ENCODE measurements around the gene ADAMTS16.

The ADAMTS16 gene

DNA sequence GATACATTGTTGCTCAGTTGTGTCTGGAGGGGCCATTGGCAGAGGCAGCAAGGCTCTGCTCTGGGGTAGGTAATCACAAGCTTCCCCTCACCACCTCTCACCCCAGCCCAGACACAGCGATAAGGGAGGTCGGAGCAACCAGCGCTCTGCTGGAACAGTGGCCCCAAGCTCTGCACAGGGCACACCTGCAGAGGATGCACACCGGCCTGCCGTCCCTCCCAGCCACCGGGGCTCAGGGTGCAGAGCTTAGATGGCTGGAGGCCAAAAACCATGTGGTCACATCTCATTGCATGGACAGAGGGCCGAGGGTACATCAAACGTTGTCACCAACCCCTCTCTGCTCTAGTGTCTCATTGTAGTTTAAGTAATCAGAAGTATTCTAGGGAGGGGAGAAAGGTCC is 187.0 kb downstream of the ADAMTS16 start:
- peaks cover 10 to 34% of the 10 kb centered on the region in 2 experiments for H3K27me3 ChIP-seq (ENCODE audit: control insufficient read depth in 1 of 2, insufficient read depth in 1 of 2, low read length in 2 of 2)
- H3K36me3 ChIP-seq (ENCODE audit: control insufficient read depth in 1 of 2, insufficient read depth in 2 of 2, low read depth in 1 of 2, low read length in 2 of 2): no peaks in the 10 kb centered on the region
- peaks cover 21% of the 10 kb centered on the region for H3K4me1 ChIP-seq (ENCODE audit: control insufficient read depth, insufficient read depth, low read depth, low read length)

GRCh38 chr5:5330728-5331452 is 190.8 kb downstream of the ADAMTS16 start:
- no peak overlapping the region for H3K4me3 ChIP-seq (ENCODE audit: insufficient read depth in 1 of 2, low read depth in 1 of 2, low read length in 2 of 2)

More for the DNA sequence above, 187.0 kb downstream of the ADAMTS16 start:
- Histone ChIP-seq H2AFZ (ENCODE audit: low read depth, low read length) (no peak overlapping the region), H3K9ac (ENCODE audit: low read length) (no peak overlapping the region), H3K9me3 (ENCODE audit: control insufficient read depth, low read length) (no peaks in the 10 kb centered on the region), H3K4me3 (ENCODE audit: insufficient read depth in 1 of 2, low read depth in 1 of 2, low read length in 2 of 2) (no peak overlapping the region), H3K4me2 (ENCODE audit: low read length, poor library complexity, severe bottlenecking) (no peak overlapping the region), H2BK15ac (ENCODE audit: low read depth, poor library complexity, severe bottlenecking) (no peak overlapping the region), H3K79me1 (replicated peaks; ENCODE audit: low read length, poor library complexity, severe bottlenecking) (no peaks in the 10 kb centered on the region), H3K14ac (ENCODE audit: low read length in 2 of 2) (no peak overlapping the region), H3K18ac (ENCODE audit: low read depth in 1 of 2, low read length in 2 of 2) (peak overlapping the region in 1 of 2 experiments; percentile 11), H3K23ac (ENCODE audit: low read length in 2 of 2) (no peak overlapping the region), H2BK5ac (ENCODE audit: low read depth, low read length, poor library complexity, severe bottlenecking) (no peak overlapping the region), H4K91ac (ENCODE audit: low read length) (no peak overlapping the region), H4K8ac (ENCODE audit: low read length) (no peak overlapping the region), H3K27ac (ENCODE audit: low read length, poor library complexity, severe bottlenecking) (no peak overlapping the region), H2AK5ac (ENCODE audit: low read length, severe bottlenecking) (peak overlapping the region; percentile 36), H2BK120ac (ENCODE audit: low read depth, low read length) (no peak overlapping the region), H2BK12ac (ENCODE audit: low read length in 2 of 2) (no peak overlapping the region), H3K4ac (ENCODE audit: low read depth in 1 of 2, low read length in 2 of 2) (no peak overlapping the region)
- 90% methylated on average over 6 of the region's 8 CpGs for WGBS
- DNase-seq: no peak

DNA sequence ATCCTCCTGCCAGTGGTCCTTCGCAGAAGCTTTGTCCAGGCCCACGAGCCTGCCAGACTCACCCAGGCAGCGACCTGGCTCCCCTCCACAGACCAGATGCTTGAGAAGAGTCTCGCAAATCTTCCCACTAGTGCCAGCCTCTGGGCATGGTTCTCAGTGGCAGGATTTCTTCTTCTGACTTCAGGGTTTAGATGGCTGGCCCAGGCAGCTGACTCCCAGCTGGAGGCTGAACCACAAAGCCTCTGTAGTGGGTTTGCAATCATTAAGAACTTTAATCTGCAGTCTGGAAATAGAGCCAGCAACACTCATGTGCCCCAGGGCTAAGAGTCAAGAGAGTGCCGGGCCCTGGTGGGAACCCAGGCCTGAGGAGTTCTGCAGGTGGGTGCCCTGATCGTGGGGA is 191.7 kb downstream of the ADAMTS16 start:
- Histone ChIP-seq H3K9ac (ENCODE audit: low read length) (no peak overlapping the region), H4K8ac (ENCODE audit: low read length) (no peak overlapping the region), H3K18ac (ENCODE audit: low read depth in 1 of 2, low read length in 2 of 2) (no peak overlapping the region), H3K4me3 (ENCODE audit: insufficient read depth in 1 of 2, low read depth in 1 of 2, low read length in 2 of 2) (no peak overlapping the region), H3K4me2 (ENCODE audit: low read length, poor library complexity, severe bottlenecking) (no peak overlapping the region), H3K79me1 (replicated peaks; ENCODE audit: low read length, poor library complexity, severe bottlenecking) (no peaks in the 10 kb centered on the region), H3K9me3 (ENCODE audit: control insufficient read depth, low read length) (no peaks in the 10 kb centered on the region), H3K23ac (ENCODE audit: low read length in 2 of 2) (no peak overlapping the region), H2AFZ (ENCODE audit: low read depth, low read length) (no peak overlapping the region), H3K27ac (ENCODE audit: low read length, poor library complexity, severe bottlenecking) (no peak overlapping the region), H2BK5ac (ENCODE audit: low read depth, low read length, poor library complexity, severe bottlenecking) (no peak overlapping the region), H3K14ac (ENCODE audit: low read length in 2 of 2) (no peak overlapping the region), H2AK5ac (ENCODE audit: low read length, severe bottlenecking) (no peak overlapping the region), H2BK15ac (ENCODE audit: low read depth, poor library complexity, severe bottlenecking) (no peak overlapping the region), H3K4ac (ENCODE audit: low read depth in 1 of 2, low read length in 2 of 2) (no peak overlapping the region), H2BK120ac (ENCODE audit: low read depth, low read length) (no peak overlapping the region), H3K27me3 (ENCODE audit: control insufficient read depth in 1 of 2, insufficient read depth in 1 of 2, low read length in 2 of 2) (peaks cover 10 to 20% of the 10 kb centered on the region in 2 experiments), H3K4me1 (ENCODE audit: control insufficient read depth, insufficient read depth, low read depth, low read length) (peaks cover 19% of the 10 kb centered on the region), H2BK12ac (ENCODE audit: low read length in 2 of 2) (no peak overlapping the region), H4K91ac (ENCODE audit: low read length) (no peak overlapping the region), H3K36me3 (ENCODE audit: control insufficient read depth in 1 of 2, insufficient read depth in 2 of 2, low read depth in 1 of 2, low read length in 2 of 2) (no peaks in the 10 kb centered on the region)
- 89% methylated on average over 6 of the region's 6 CpGs for WGBS
- no peak for DNase-seq

More at GRCh38 chr5:5330728-5331452, 190.8 kb downstream of the ADAMTS16 start:
- no peak overlapping the region for H2BK12ac ChIP-seq (ENCODE audit: low read length in 2 of 2)
- H3K23ac ChIP-seq (ENCODE audit: low read length in 2 of 2): no peak overlapping the region
- H3K9ac ChIP-seq (ENCODE audit: low read length): no peak overlapping the region
- peaks cover 10 to 28% of the 10 kb centered on the region in 2 experiments for H3K27me3 ChIP-seq (ENCODE audit: control insufficient read depth in 1 of 2, insufficient read depth in 1 of 2, low read length in 2 of 2)
- 72% methylated on average over 4 of the region's 4 CpGs for WGBS
- no peak overlapping the region for H4K8ac ChIP-seq (ENCODE audit: low read length)
- peak overlapping the region; percentile 3 for H2AK5ac ChIP-seq (ENCODE audit: low read length, severe bottlenecking)
- H2BK5ac ChIP-seq (ENCODE audit: low read depth, low read length, poor library complexity, severe bottlenecking): no peak overlapping the region
- DNase-seq: peak; percentile 46
- no peak overlapping the region for H3K18ac ChIP-seq (ENCODE audit: low read depth in 1 of 2, low read length in 2 of 2)
- H3K4ac ChIP-seq (ENCODE audit: low read depth in 1 of 2, low read length in 2 of 2): no peak overlapping the region
- H2BK15ac ChIP-seq (ENCODE audit: low read depth, poor library complexity, severe bottlenecking): no peak overlapping the region
- H3K27ac ChIP-seq (ENCODE audit: low read length, poor library complexity, severe bottlenecking): no peak overlapping the region
- no peaks in the 10 kb centered on the region for H3K79me1 ChIP-seq (replicated peaks; ENCODE audit: low read length, poor library complexity, severe bottlenecking)
- H3K14ac ChIP-seq (ENCODE audit: low read length in 2 of 2): no peak overlapping the region
- H3K4me1 ChIP-seq (ENCODE audit: control insufficient read depth, insufficient read depth, low read depth, low read length): peaks cover 24% of the 10 kb centered on the region
- no peak overlapping the region for H3K4me2 ChIP-seq (ENCODE audit: low read length, poor library complexity, severe bottlenecking)
- no peak overlapping the region for H2BK120ac ChIP-seq (ENCODE audit: low read depth, low read length)
- H2AFZ ChIP-seq (ENCODE audit: low read depth, low read length): no peak overlapping the region
- no peaks in the 10 kb centered on the region for H3K36me3 ChIP-seq (ENCODE audit: control insufficient read depth in 1 of 2, insufficient read depth in 2 of 2, low read depth in 1 of 2, low read length in 2 of 2)
- no peak overlapping the region for H4K91ac ChIP-seq (ENCODE audit: low read length)
- no peaks in the 10 kb centered on the region for H3K9me3 ChIP-seq (ENCODE audit: control insufficient read depth, low read length)

GRCh38 chr5:5332287-5332686 is 192.2 kb downstream of the ADAMTS16 start:
- no peak overlapping the region for H3K4me2 ChIP-seq (ENCODE audit: low read length, poor library complexity, severe bottlenecking)
- WGBS: 90% methylated on average over 4 of the region's 4 CpGs
- H3K14ac ChIP-seq (ENCODE audit: low read length in 2 of 2): no peak overlapping the region
- peaks cover 6 to 20% of the 10 kb centered on the region in 2 experiments for H3K27me3 ChIP-seq (ENCODE audit: control insufficient read depth in 1 of 2, insufficient read depth in 1 of 2, low read length in 2 of 2)
- H3K79me1 ChIP-seq (replicated peaks; ENCODE audit: low read length, poor library complexity, severe bottlenecking): no peaks in the 10 kb centered on the region
- H2BK120ac ChIP-seq (ENCODE audit: low read depth, low read length): no peak overlapping the region
- no peak overlapping the region for H4K91ac ChIP-seq (ENCODE audit: low read length)
- H2AFZ ChIP-seq (ENCODE audit: low read depth, low read length): no peak overlapping the region
- DNase-seq: no peak
- no peaks in the 10 kb centered on the region for H3K36me3 ChIP-seq (ENCODE audit: control insufficient read depth in 1 of 2, insufficient read depth in 2 of 2, low read depth in 1 of 2, low read length in 2 of 2)
- H4K8ac ChIP-seq (ENCODE audit: low read length): no peak overlapping the region
- H3K9ac ChIP-seq (ENCODE audit: low read length): no peak overlapping the region
- H2AK5ac ChIP-seq (ENCODE audit: low read length, severe bottlenecking): no peak overlapping the region
- H2BK15ac ChIP-seq (ENCODE audit: low read depth, poor library complexity, severe bottlenecking): no peak overlapping the region
- no peaks in the 10 kb centered on the region for H3K9me3 ChIP-seq (ENCODE audit: control insufficient read depth, low read length)
- no peak overlapping the region for H3K23ac ChIP-seq (ENCODE audit: low read length in 2 of 2)
- no peak overlapping the region for H3K4ac ChIP-seq (ENCODE audit: low read depth in 1 of 2, low read length in 2 of 2)
- no peak overlapping the region for H2BK12ac ChIP-seq (ENCODE audit: low read length in 2 of 2)
- peaks cover 20% of the 10 kb centered on the region for H3K4me1 ChIP-seq (ENCODE audit: control insufficient read depth, insufficient read depth, low read depth, low read length)
- no peak overlapping the region for H2BK5ac ChIP-seq (ENCODE audit: low read depth, low read length, poor library complexity, severe bottlenecking)
- no peak overlapping the region for H3K18ac ChIP-seq (ENCODE audit: low read depth in 1 of 2, low read length in 2 of 2)
- H3K4me3 ChIP-seq (ENCODE audit: insufficient read depth in 1 of 2, low read depth in 1 of 2, low read length in 2 of 2): no peak overlapping the region
- H3K27ac ChIP-seq (ENCODE audit: low read length, poor library complexity, severe bottlenecking): no peak overlapping the region

All from mesenchymal stem cell (in vitro differentiated cells and primary cell).